GM21619 (cell line): Measurements from ENCODE around the gene MAP4K5.
"Not testable (repeated sequence)": the region's sequence is repeated elsewhere in the genome, so short reads cannot be mapped to it uniquely, and the experiment has no call there.

Experiments
- ATAC-seq: cut with Tn5 transposase; IDR thresholded peaks from one replicate; pipeline ENCODE4 v1.9.1; 2021; ENCODE audit not compliant: unreplicated experiment

The MAP4K5 gene

DNA sequence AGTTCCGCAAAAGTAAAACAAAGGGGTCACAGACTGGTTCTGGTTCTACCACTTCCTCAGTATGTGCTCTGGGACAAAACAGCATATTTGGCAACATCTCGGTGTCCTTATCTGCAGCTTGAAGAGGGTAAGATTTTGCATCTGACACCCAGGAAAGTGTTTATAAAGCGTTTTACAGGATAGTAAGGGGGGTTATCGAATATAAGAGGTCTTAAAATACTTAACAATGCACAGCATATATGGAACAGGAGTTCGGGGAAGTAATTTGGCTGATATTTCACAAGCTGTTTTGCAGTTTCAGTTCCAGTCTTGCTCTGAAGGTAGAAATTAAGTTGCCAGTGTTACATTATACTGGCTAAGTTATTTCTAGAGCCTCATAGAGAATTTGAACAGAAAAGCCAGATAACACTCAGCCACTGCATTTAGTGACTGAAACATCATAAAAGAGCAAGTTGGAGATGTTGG is 904 bp upstream of the MAP4K5 start:
- ATAC-seq: peak; percentile 13

DNA sequence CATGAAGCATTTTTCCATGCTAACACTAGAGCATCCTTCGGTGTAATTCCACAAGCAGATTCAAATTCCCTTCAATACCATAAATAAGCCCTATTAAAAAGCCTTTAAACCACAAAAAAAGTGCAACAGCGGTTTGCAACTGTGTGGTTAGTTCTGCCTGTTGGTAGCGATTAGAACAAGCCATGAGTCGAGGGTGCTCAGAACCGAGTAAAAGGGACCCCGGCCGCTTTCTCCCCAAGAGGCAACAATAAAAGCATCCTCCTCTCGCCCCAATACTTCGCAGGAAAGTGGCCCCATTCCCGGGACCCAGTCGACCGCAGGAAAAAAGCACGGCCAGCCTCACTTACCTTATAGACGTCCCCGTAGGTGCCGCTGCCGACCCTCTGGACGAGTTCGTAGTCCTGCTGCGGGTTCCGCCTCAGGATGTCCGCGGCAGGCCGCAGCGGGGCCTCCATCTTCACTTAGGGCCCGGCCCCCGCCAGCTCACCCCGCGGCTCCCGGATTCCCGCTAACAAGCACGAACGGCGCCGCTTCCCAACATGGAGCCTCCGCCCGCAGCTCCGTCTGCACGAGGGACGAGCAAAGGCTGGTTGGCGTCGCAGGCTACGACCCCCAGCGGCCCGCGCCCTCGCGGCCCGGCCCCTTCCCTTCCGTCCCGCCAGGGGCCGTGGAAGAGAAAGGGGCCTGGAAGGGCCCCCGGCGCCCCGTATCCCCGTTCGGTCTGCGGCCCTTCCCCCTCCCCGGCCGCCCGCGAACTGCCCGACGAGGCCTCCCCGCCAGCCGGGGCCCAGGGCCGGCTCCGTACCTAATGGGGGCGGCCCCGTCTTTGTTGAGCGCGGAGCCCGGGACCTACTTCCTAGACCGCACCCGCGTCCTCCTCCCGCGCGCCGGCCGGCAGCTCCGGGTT is 521 bp downstream of the MAP4K5 start:
- ATAC-seq: peak; percentile 24

DNA sequence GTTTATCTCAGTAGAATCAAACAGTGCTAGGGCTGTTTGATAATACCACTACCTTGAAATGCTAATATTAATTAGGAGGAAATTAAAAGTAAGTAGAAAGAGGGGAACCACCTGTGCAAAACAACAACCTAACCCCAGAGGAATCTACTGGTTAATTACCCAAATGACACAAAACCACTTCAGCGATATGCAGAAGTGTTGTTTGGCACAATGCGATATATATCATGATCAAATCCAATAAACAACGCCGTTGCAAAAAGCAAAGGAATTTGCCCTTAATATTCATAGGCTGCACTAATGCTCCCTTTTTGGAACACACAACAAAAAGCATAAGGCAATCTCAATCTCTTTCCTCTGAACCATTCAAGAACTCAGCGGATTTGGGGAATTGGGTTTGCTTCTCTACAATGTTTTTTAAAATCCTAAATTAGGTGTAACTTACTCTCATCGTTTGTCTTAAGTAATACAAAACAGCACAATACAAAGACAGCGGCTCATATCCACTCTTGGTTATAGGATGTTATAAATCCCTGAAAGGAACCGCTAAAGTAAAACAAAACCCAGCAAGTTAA is 1.5 kb downstream of the MAP4K5 start:
- ATAC-seq: no peak

- no peak for ATAC-seq
Measured at GRCh38 chr14:50530358-50530757, 2.0 kb downstream of the MAP4K5 start.

GRCh38 chr14:50529288-50530179 is 2.8 kb downstream of the MAP4K5 start:
- no peak for ATAC-seq

GRCh38 chr14:50528000-50528399 is 4.4 kb downstream of the MAP4K5 start:
- no peak for ATAC-seq

DNA sequence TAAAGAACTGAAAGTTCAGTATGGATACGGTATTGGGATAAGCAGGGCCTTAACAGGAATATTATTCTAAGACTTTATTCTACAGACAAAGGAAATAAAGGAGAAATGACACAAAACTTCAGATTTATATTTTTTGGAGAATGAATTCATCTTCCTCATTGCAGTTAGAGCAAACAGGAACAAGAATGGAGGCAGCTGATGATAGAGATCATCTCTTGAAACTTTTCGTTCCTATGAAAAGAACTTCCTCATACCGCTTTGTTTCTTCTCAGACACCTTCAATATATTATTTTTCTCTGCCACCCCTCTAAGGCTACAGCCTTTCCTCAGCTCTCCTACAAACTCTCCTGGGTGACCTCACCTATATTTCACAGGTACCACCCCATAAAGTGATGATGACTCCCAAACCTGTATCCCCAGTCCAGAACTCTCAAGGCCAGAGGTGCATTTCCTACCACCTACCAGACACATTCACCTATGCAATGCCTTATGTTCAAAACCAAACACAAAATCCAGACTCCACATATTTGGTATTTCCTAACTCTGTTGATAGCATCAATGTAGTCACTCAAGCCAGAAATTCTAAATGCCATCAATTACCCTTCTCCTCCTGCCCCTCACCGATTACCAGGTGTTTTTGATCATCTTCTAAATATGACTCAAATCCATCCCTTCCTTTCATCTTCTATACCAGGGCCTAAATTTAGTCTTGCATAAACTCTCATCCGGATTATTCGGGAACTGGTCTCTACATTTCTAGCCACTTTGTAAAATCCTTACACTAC is 7.4 kb downstream of the MAP4K5 start:
- ATAC-seq: no peak

- ATAC-seq: no peak
Measured at GRCh38 chr14:50524060-50524459, 8.3 kb downstream of the MAP4K5 start.

- ATAC-seq: no peak
Measured at GRCh38 chr14:50523271-50524041, 8.9 kb downstream of the MAP4K5 start.

DNA sequence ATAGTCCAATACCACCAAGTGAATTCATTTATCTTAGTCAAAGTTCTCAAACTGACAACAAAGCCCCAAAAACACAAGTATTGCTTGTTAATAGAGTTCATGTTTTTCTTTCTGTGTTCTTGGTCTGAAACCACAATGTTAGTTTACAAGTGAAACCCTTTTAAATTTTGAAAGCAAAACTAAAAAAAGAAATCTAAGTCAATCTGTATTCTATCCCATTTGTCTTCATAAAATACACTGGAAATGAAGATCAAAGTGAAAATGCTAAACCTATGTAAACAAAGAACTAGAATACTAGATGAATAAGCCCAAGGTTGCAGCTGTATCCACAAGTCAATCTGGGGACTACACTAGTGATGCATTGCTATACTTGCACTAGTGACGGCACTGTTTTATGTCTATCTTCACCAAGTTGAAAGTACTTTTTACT is 10.4 kb downstream of the MAP4K5 start:
- ATAC-seq: peak; percentile 49

DNA sequence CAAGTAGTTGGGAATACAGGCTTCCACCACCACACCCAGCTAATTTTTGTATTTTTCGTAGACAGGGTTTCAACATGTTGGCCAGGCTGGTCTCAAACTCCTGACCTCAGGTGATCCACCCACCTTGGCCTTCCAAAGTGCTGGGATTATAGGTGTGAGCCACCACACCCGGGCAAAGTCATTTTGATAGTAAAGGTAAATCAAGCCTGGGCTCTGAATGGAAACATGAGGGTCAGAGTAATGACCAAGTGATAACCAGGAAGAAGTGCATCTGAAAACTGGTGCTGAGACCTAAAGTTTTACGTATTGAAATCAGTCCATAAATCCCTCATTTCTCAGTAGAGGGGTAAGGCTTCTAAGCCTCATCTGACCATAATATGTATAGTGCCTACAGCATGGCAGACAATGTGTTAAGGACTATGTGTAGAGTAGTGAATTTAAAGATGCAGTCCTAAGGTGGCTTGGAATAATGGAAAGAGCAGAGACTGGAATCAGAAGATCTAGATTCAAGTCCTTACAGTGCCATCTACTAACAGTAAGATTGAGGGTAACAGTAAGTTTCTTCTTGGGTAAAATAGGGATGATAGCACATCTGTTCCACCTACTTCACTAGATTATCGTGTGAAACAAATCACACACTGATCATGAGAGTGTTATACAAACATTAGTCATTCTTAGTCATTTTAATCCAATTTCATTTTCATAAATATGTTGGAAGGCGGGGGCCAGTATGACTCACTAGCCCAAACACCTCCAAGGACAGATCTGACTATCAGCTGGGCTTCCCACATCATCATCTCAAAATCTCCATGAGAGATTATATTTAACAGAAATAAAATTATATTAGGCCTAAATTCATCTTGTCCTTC is 11.2 kb downstream of the MAP4K5 start:
- peak; percentile 56 for ATAC-seq

GRCh38 chr14:50516091-50516490 is 16.3 kb downstream of the MAP4K5 start:
- ATAC-seq: no peak

DNA sequence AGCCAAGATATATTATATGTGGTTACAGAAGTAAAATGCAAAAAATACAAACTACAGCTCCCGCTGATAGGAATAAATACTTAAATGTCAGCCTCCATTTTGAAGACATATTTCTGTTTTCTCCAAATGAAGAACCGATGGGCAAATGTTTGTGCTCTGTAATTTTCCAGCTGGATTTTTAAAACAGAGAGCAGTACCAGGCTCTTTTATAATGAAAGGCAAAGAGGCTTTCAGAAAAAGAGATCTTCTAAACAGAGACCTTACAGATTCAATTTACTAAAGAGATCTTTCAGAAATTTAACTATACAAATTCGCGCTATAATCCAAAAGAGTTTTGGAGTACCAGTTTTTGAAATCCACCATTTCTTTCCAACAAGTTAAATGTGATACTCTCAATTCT is 19.9 kb downstream of the MAP4K5 start:
- ATAC-seq: no peak

- no peak for ATAC-seq
Measured at GRCh38 chr14:50510157-50510556, 22.2 kb downstream of the MAP4K5 start.

- not testable (repeated sequence) for ATAC-seq
Measured at GRCh38 chr14:50507078-50507477, 25.3 kb downstream of the MAP4K5 start.

DNA sequence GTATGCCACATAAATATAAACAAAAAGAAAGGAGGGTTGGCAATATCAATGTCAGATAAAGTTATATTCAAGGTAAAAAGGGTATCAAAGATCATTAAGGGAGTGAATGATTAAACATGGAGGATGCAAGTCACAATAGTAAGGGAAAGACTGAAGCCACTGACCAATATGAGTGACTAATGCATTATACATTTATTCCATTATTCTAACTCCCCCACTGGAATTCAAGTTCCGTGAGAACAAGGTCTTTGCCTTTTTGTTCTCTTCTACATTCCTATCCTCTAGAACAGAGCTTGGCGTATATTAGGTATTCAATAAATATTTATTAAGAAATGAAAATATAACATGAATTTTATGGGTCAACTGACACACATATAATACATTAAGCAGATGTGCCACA is 30.7 kb downstream of the MAP4K5 start:
- no peak for ATAC-seq

DNA sequence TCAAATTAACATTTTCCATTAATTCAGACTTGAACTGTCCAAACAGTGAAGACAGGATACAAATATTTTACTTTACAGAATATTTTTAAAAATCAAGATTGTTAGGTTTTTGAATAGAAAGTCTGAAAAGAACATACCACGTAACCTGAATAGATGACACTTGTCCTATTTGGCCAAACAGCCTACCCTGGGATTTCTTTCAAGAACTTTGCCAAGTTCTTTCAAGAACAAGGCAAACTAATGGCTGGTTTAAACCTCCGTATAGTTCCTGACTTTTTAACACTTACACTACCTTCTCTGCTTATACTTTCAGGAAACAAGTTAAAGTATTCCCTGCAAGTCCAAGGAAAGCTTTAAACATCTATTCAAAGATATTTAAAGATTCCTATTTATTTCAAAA is 35.0 kb downstream of the MAP4K5 start:
- no peak for ATAC-seq

- no peak for ATAC-seq
Measured at GRCh38 chr14:50489851-50490250, 42.5 kb downstream of the MAP4K5 start.

DNA sequence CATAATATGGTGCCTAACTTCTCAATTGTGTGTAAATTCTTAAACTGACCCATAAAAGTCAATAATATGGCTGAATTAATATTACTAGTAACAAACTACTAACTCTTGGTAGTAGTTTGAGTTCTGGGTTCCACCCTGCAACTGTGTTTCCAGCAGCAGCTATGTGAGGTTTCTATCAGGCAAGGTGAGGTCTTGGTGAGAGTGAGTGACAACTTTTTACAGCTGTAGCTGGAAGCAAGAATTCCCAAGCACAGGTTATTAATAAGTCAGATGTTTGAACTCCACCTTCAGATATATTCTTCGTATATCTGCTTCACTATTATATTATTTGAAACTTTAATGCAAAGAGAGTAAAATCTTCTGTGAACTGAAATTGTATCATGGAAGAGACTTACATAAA is 43.8 kb downstream of the MAP4K5 start:
- ATAC-seq: no peak
